ENCODE results near the gene AKAP8. TPM values are rescaled to one million over a fixed set of nuclear protein-coding genes. Genes with fewer than 3 reads are reported as not detected.

AKAP8 gene
- total and polyA plus RNA-seq, 2 of the 4 experiments (the other 2 are of a cell fraction) = 12.2 to 13.4 TPM

GRCh38 chr19:15304140-15304705, 75.4 kb downstream of the AKAP8 start:
- Histone ChIP-seq H3K23ac (ENCODE audit: low read depth, low read length) (no peak overlapping the region; the same call in 1 of the 2 replicates), H3K79me1 (ENCODE audit: low read depth in 1 of 2, low read length in 2 of 2) (peaks cover 6 to 73% of the 10 kb centered on the region in 2 experiments; a peak in 2 of 4 replicates), H2BK20ac (ENCODE audit: low read depth, low read length) (no peak overlapping the region), H3K4me3 (ENCODE audit: insufficient read depth, low read depth, low read length) (no peak overlapping the region), H3K9me3 (ENCODE audit: control insufficient read depth, insufficient read depth, low read length) (no peaks in the 10 kb centered on the region; the same call in 1 of the 2 replicates), H3K56ac (ENCODE audit: extremely low read depth, insufficient read depth, low read length) (no peak overlapping the region), H3K27me3 (ENCODE audit: control insufficient read depth, insufficient read depth, low read length) (no peaks in the 10 kb centered on the region), H3K4ac (ENCODE audit: low read depth, low read length) (no peak overlapping the region), H4K20me1 (ENCODE audit: insufficient read depth, low read length) (peaks cover 98% of the 10 kb centered on the region), H3K27ac (ENCODE audit: insufficient read depth, low read length) (no peak overlapping the region), H2AK5ac (ENCODE audit: low read depth, low read length) (peak overlapping the region; percentile 47; the same call in 1 of the 2 replicates), H3K18ac (ENCODE audit: low read depth, low read length) (no peak overlapping the region), H3K4me2 (ENCODE audit: low read depth, low read length) (no peak overlapping the region; the same call in 1 of the 2 replicates), H3K14ac (replicated peaks; ENCODE audit: low read depth, low read length) (0 out of 2 replicates have a peak overlapping the region, but pooled peaks have one; percentile 43), H2BK120ac (ENCODE audit: low read depth, low read length) (no peak overlapping the region), H4K5ac (ENCODE audit: low read depth, low read length) (no peak overlapping the region), H3K4me1 (ENCODE audit: control insufficient read depth, insufficient read depth, low read length) (peaks cover 21% of the 10 kb centered on the region), H3K36me3 (ENCODE audit: control insufficient read depth, insufficient read depth, low read length) (no peaks in the 10 kb centered on the region), H2AK9ac (replicated peaks; ENCODE audit: low read depth, low read length, poor library complexity) (no peak overlapping the region), H2AFZ (replicated peaks; ENCODE audit: low read length, poor library complexity) (no peak overlapping the region), H2BK5ac (ENCODE audit: low read depth, low read length, poor library complexity, severe bottlenecking) (no peak overlapping the region), H3K9me1 (ENCODE audit: insufficient read depth, low read length) (peaks cover 38% of the 10 kb centered on the region), H4K91ac (ENCODE audit: insufficient read depth, low read depth, low read length) (no peak overlapping the region), H2BK15ac (ENCODE audit: low read depth, low read length) (no peak overlapping the region), H4K8ac (ENCODE audit: low read depth in 2 of 2, low read length in 2 of 2) (no peak overlapping the region), H3K9ac (ENCODE audit: low read depth, low read length) (no peak overlapping the region)
- DNase-seq (no peak), ATAC-seq (ENCODE audit: low read depth) (no peak)
- ChIA-PET CTCF (interaction anchor here (1.3 to 1.5 kb wide), 2 partner anchors 11 to 13 kb away, joined by 3 to 4 read pairs; no protein-coding TSS in a partner anchor), POLR2A (ENCODE audit: unreplicated experiment) (no interaction called here)
- WGBS, 2 experiments (ENCODE audit: extremely low coverage in 2 of 2, insufficient read length in 1 of 2) = 52% methylated on average over 6 of the region's 10 CpGs; no CpG with 5 or more reads in 1 of the 2 experiments
- in situ Hi-C loops (cut with MboI; ENCODE audit: low sequenced_read_pairs) (no loop called here), intact Hi-C loops (cut with micrococcal nuclease) (no loop called here), dilution Hi-C loops (cut with HindIII; ENCODE audit: low sequenced_read_pairs, unreplicated experiment) (no loop called here)
- BruUV-seq (replicated peaks) = no TSS peak
- TF ChIP-seq MXI1 (IDR thresholded peaks at IDR 0.05; ENCODE audit: borderline replicate concordance, low read depth, low read length) (no peak), RAD21 (IDR thresholded peaks at IDR 0.05; ENCODE audit: low read length) (no peak), CEBPB (IDR thresholded peaks at IDR 0.05; ENCODE audit: low read depth, low read length) (no peak), FOS (IDR thresholded peaks at IDR 0.05; ENCODE audit: low read depth, low read length) (no peak), MAZ (IDR thresholded peaks at IDR 0.05; ENCODE audit: borderline replicate concordance, low read depth, low read length) (no peak), RFX5 (IDR thresholded peaks at IDR 0.05; ENCODE audit: low read depth, low read length) (no peak), USF2 (IDR thresholded peaks at IDR 0.05; ENCODE audit: low read depth, low read length) (no peak), CHD1 (IDR thresholded peaks at IDR 0.05; ENCODE audit: low read depth, low read length) (no peak), POLR2A (IDR thresholded peaks at IDR 0.05; ENCODE audit: low read depth, low read length) (no peak), CTCF (conservative IDR thresholded peaks at IDR 0.05; ENCODE audit: low read depth, low read length) (no peak), MAFK (IDR thresholded peaks at IDR 0.05; ENCODE audit: low read depth, low read length) (no peak), RCOR1 (IDR thresholded peaks at IDR 0.05; ENCODE audit: insufficient replicate concordance, low read length) (no peak), SMC3 (IDR thresholded peaks at IDR 0.05; ENCODE audit: low read depth, low read length) (no peak), NFE2L2 (IDR thresholded peaks at IDR 0.05; ENCODE audit: low read depth, low read length) (no peak), BHLHE40 (IDR thresholded peaks at IDR 0.05; ENCODE audit: low read depth, low read length) (no peak), ELK1 (IDR thresholded peaks at IDR 0.05; ENCODE audit: borderline replicate concordance, low read depth, low read length) (no peak)

Measured in IMR-90 (cell line).